Tibial nerve (tissue), 4 donors: ENCODE measurements around the gene FAM131C.

ENCODE experiments used
- CTCF ChIP-seq, 5 experiments: fragments of 200-600 bp in 3 of 5; fragments of 450-650 bp in 2 of 5; sonication (generic) in 3 of 5; IDR thresholded peaks; one replicate each; pipeline ENCODE4 v1.5.1; 2016 to 2019; ENCODE audit warnings: antibody characterized with exemption in 5 of 5, mild to moderate bottlenecking in 3 of 5, moderate library complexity in 2 of 5
- EP300 ChIP-seq, 2 donors: sonication (generic); formaldehyde crosslinking; IDR thresholded peaks; one replicate each; pipeline ENCODE4 v1.6.1; 2017; ENCODE audit warnings: antibody characterized with exemption in 2 of 2, mild to moderate bottlenecking in 1 of 2
- POLR2A ChIP-seq, 2 donors: fragments of 450-650 bp; IDR thresholded peaks; one replicate each; pipeline ENCODE4 v1.6.1; 2017; ENCODE audit warnings: antibody characterized with exemption in 2 of 2, mild to moderate bottlenecking in 2 of 2, moderate library complexity in 2 of 2

- TF ChIP-seq POLR2A (IDR thresholded peaks at IDR 0.05) = no peak
- TF ChIP-seq CTCF (IDR thresholded peaks at IDR 0.05) = no peak
- peak in 1 of 2 donors; percentile 65 for TF ChIP-seq EP300 (IDR thresholded peaks at IDR 0.05)
Measured at GRCh38 chr1:16122916-16123315, 49.5 kb upstream of the FAM131C start.
